Hematopoietic multipotent progenitor cell treated with erythropoietin and hydrocortisone succinate and interleukin-3 and kit ligand, for 4 days (in vitro differentiated cells): ENCODE data around the gene PPM1L.
"Not testable (repeated sequence)": the region's sequence is repeated elsewhere in the genome, so short reads cannot be mapped to it uniquely, and the experiment has no call there.

Experiments
- DNase-seq: peaks from one replicate; pipeline ENCODE4 v3.0.0-alpha.2; 2015

PPM1L gene

DNA sequence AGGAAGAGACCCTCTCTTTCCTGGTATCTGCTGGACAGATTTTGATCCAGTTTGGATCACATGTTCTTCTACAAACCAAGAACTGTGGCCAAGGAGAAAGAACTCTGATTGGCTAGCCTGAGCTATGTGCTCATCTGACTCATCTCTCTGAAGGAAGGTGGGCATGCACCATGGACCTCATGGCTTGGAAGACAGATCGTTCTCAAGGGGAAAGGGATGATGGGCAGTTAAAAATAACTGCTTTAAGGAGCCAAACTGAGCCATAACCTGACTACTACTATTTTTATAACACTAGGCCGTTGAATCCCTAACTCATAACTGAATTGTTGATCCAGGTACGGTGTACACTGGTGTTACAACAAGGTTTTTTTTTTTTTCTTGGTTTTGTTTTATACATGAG lies 236.7 kb downstream of the PPM1L start:
- DNase-seq = no peak

DNA sequence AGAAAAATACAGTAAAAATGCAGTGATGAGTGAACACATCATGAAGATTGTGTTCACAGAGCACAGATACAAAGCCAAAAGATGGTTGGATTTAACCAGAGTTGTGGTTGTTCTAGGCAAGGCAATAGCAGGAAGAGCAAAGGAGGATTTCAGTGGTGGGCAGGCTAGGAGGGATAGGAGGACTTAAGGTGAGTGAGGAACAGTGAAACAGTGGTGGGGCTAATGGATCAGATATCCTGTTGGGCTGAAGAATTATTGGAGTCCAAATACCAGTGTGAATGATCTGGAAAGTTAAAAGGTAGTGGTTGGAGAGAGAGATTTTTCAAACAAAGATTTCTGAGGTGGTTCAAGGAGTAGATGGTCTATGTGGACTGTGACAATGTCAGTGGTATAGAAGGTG lies 240.8 kb downstream of the PPM1L start:
- no peak for DNase-seq

DNA sequence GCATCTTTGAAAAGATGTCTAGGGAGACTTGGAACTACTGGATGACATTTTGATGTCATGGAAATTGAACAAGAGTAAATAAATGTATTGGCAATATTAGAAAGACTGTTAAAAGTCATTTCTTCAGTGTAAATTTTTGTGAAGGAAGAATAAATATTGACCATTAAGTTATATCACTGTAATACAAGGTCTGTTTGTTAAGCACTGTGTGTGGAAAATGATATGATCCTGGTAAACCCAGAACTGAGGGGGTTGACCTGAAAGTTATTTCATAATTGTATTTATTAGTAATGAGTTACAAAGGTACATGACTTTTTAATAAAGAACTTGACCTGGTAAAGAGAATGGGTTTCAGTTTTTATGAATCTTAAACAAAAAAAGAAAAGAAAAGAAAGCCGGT lies 242.6 kb downstream of the PPM1L start:
- no peak for DNase-seq

DNA sequence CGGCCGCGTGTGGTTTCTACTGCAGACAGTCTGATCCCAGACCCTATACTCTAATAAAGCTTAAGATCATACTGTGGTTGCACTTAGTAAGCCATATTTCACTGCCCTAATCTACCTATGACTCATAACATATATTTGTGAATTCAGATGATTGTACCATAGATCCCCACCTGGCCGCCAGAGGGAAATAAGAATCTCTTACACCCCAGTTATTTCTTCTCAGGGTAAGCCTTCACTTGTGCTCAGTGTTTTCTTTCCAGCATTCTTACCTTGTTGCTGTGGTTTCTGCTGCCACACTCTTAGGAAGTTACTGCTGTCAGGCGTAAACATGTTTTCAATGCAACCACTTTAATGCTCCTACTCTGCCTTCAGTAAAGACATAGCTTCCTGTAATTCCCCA lies 243.2 kb downstream of the PPM1L start:
- no peak for DNase-seq

DNA sequence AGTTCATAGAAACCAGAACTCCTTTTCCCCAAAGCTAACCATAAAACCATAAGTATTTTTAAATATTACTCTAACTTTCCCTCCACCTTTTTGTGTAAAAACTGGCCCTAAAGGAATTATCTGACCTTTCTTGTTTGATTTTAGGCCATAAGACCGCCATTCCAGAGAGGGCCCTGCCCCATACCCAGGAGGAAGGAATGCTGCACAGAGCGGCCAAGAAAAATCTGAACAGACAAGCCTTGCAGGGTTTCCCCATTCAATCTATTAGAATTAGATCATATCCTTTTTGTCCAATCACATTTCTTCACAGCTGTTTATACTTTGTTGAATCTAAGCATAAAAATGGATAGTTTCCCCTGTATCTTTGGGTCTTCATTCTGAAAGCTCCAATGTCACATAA lies 252.1 kb downstream of the PPM1L start:
- no peak for DNase-seq

DNA sequence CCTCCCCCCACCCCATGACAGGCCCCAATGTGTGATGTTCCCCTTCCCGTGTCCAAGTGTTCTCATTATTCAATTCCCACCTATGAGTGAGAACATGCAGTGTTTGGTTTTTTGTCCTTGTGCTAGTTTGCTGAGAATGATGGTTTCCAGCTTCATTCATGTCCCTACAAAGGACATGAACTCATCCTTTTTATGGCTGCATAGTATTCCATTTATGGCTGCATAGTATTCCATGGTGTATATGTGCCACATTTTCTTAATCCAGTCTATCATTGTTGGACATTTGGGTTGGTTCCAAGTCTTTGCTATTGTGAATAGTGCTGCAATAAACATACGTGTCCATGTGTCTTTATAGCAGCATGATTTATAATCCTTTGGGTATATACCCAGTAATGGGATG lies 254.1 kb downstream of the PPM1L start:
- DNase-seq = not testable (repeated sequence)

DNA sequence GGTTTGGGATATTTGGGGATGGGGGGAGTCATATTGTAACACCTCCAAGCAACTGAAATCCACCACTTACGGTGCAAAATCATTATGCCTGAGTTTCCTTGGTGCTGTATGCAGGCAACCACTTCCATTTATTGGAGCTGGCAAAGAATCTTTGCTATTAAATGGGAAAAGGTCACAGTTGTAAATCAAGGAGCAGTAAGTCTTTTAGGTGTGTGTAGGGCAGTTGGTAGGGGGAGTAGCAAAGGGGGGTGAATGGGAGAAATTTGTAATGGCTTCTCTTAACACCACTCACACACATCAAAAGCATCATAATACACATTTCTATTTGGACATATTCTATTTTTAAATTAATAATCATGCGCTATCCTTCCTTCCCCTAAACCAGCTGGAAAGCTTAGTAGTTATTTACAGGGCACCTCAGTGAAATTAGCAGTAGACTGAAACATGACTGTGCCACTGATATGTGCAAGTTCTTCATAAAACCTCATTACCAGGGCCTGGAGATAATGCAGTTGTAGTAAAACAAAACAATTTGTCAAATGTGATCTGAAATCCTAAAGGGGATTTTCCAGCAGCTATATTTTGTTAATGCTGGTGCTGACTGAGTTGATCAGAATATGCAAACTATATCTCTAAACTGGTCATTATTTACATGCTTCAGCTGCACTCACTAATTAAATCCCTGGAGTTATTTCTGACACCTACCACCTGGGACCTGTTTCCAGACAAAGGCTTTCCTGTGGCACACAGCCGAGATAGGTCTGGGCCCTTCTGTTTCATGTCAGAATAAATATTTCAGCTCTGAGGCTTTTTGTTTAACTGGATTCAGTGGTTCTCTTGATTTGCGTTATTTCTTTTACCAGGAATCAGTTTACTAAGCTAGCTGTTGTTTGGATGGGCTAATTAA lies 259.1 kb downstream of the PPM1L start:
- no peak for DNase-seq

DNA sequence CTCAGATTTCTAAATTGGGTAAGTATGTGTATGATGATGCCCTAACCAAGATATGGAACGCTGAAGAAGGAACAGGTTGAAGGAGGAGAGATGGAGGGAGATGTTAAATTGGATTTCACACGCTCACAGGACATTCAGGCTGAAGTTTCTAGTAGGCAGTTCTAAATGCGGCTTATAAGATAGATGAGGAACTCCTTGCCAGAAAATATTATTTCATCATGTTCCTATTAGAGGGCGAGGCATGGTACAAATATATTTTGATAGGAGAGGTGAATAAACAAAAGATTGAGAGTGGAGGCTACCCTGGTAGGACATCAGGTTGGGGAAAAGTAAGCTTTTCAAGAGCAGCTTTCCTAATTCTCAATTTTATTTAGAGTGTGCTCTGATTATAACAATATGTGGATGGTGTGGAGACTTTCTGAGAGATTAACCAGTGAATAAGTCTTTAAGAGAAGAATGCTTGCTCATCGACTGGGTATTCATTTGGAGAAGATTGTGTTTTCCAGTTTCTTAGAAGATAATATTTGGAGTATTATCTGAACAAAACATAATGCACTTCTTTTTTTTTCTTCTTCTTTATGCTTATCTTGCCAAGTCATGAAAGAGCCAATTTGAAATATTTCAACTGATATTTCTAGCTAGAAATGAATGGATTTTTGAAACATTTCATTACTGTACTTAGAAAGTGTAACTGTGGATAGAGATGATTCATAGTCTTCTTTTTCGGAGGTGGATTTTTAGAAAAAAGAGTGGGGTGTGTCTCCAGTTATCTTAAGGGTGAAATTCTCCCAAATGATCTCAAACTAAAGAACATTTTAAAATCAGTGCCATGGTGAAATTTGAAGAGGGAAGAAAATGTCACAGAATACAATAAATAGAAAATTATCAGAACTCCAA lies 260.6 kb downstream of the PPM1L start:
- peak; percentile 74 for DNase-seq

DNA sequence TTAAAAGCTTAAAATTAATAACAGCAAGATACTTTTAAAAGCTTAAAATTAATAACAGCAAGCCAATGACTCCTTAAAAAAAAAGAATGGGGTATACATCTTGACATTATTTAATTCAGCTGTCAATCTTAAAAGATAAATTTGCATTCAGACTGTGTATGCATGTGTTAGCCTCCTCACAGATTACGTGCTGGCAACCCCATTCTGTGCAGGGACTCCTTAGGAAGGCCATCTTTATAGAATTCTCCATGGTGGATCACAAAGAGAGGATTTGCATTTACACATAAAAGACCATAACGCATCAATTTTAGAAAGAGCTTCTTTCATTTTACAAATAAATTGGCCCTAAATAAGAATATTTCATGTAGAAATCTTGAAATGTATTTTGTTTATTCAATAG lies 261.9 kb downstream of the PPM1L start:
- no peak for DNase-seq

DNA sequence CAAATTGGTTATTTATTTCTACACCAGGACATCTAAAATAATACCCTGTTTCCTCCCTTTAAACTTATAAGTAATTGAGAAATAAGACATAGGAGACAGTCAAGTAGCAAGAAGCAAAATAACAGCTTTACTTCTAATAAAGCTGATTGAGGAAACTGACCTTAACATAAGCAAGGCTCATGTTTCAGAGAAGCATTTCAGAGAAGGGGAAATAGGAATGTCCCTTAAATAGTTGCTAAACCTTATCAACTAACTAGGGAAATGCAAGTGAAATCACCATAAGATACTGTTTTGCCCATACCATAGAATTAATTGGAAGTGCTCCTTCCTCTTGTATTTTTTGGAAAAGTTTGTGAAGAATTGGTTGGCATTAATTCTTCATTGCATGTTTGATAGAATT lies 264.2 kb downstream of the PPM1L start:
- no peak for DNase-seq

DNA sequence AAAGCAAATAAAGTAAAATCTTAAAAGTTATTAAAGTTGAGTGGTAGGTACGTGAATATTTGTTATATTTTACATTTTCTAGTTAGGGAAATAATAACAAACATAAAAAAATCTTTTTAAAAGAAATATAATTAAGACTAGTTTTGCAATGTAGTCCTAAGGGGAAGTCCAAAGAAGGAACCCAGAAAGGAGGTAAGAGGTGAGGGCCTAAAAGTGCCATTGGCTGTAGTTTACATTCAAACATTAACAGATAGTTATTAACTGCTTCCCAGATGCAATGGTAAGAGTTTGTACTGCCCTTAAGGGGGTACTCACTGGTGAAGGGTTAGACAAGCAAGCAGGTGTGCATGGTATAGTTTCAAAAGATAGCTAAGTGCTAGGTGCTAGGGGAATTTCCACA lies 269.9 kb downstream of the PPM1L start:
- no peak for DNase-seq

DNA sequence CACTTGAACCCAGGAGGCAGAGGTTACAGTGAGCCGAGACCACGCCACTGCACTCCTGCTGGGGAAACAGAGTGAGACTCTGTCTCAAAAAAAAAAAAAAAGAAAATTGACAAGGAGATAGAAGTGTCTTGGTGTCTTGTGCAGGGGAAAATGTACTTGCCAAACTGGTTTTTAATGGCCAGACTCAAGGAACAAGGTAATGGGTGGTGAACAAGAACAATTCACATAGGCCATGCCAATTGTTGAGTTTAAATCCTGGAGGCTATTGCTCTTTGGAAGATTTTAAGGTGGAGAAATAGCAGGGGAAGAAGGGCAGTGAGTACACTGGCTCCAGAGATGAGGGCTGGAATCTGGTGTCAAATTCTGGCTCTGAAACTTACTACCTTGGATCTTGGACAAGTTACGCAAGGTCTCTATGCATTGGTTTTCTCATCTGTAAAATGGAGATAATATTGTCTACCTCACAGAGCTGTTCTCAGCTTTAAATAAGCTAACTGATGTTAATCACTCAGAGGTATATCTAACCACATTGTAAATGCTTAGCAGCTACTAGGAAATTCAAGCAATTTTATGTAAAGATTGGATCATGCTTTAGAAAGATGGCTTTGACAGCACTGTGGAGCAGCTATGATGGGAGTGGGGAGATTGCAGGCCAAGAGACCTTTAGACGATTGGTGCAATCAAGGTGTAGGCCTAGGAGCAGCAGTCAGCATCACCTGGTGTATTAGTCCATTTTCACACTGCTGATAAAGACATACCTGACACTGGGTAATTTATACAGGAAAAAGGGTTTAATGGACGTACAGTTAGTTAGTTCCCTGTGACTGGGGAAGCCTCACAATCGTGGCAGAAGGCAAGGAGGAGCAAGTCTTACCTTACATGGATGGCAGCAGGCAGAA lies 270.8 kb downstream of the PPM1L start:
- no peak for DNase-seq

DNA sequence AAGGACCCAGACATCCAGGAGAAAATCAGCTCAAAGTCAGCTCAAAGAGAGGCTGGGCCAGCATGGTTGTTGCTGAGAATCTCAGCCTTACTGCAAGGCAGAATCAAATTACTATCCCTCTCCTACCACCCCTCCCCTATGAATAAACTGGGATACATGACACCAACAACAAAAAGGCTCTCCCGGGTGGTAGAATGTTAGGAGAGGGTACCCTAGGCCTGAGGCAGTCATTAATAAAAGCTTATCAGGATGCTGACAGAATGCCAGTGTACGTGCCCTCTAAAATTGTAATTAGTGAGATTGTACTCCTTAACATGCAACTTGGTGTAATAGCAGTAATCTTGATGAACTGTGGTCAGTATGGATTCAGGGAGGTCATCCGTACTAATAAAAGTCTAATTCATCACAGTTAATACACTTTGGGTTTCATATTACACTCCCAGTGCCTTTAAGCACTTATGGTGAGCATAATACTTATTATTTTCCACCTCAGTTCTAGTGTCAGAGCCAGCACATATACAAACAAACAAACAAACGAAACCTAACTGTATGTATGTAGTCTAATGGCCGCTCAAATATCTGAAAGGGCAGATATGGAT lies 272.6 kb downstream of the PPM1L start:
- DNase-seq = no peak

DNA sequence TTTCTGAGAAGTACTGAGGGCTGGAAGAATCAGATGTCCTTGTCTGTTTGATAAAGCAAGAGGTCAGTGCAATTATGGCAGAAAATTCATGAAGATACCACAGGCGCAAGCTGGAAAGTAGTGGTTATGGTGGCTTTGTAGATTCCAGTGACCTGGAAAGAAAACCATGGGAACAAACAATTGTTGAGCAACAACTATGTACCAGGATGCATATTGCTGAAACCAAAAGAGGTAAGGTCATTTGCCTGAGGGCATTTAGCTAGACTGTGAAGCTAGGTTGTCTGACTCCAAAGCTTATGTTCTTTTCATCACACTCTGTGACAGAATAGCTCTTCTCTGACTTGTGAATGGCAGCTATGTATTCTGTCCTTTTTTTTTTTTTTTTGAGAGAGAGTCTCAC lies 275.1 kb downstream of the PPM1L start:
- DNase-seq = no peak

DNA sequence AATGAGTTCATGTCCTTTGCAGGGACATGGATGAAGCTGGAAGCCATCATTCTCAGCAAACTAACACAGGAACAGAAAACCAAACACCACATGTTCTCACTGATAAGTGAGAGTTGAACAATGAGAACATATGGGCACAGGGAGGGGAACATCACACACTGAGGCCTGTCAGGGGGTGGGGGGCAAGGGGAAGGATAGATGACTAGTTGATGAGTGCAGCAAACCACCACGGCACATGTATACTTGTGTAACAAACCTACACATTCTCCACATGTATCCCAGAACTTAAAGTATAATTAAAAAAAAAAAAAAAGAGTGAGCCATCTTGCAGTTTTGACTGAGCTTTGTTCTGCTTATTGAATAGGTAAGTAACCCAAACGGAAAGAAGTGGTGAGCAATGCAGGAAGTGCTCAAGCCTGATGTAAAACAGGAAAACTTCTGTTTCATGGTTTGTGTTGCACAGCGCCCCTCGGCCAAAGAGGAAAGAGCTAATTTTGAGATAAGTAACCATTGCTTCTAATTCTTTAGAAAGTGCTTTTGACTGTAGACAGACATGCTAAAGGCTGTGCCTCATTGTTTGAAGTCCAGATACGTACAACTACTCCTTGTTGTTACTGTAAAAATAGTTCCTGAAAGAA lies 279.0 kb downstream of the PPM1L start:
- DNase-seq = peak; percentile 80

DNA sequence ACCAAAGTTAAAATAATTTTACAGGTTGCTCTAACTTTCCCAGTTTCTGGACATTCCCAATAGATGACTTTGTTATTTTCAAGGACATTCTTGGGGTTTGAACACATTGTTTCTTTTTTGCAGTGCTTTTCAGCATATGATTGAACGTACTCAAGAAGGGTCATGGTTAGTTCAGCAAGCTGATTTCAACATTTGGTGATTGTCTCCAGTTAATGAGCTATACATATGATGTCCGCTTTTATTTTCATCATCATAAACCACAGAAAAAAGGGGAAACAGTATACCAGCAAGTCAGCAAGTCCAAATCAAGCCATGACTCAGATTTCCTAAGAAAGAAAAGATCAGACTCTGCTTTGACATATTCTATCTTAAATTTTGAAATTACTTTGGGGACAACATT lies 279.7 kb downstream of the PPM1L start:
- DNase-seq = peak; percentile 83

DNA sequence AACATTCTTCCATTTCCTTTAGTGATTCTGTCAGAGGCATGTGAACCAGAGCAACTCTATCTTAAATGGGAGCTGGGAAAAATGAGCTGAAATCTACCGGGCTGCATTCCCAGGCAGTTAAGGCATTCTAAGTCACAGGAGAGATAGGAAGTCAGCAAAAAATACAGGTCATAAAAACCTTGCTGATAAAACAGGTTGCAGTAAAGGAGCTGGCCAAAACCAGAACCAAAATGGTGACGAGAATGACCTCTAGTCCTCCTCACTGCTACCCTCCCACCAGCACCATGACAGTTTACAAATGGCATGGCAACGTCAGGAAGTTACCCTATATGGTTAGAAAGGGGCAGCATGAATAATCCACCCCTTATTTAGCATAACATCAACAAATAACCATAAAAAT lies 282.7 kb downstream of the PPM1L start:
- no peak for DNase-seq

DNA sequence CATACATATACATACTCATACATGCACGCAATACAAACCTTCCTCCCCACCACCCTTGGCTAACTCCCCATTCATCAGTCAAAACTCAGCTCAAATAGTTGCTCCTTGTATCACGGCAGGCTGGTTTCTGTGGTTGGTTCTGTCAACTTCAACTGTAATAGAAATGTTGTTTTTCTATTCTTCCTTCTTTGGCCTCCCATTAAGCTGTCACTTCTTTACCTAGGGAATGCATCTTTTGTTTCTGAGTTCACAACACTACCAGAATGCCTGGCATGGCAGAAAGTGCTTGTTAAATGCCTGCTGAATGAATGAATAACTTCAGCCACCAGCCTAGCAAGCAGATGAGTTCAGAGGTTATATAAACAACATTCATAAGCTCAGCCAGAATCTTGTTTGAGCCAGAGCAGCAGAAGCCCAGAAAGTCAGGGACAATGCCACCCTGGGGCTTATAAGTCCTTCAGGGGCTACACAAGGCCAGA lies 286.0 kb downstream of the PPM1L start:
- DNase-seq = no peak

DNA sequence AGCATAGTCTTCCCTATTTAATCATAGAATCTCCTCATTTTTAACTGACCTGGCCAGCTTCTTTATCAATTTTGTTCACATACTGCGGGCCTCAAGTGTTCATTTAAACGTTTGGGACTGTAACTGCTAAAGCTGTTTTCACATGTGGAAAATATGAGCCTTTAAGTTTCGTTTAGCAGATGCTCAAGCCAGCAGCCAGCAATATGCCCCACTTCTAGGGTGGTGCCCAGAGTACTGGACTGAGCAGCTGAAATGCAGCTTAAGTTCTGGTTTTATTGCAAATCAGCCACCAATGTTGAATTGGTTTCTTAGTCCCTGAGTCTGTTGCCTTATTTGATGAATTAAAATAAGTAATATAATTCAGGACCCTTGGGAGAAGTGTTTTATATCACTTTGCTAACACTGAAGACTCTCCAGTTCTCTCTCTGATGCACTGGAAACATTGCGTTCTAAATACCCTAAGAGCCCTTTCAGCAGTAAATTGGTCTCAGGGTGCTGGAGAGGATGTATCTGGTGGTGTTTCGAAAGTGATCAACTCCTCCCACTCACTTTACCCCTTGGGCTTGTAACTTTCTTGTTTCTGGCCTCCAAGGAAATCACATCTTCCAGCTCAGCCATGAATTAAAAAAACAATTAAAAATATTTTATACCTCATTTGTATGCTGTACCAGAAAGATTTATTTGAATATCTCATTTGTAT lies 287.5 kb downstream of the PPM1L start:
- no peak for DNase-seq

DNA sequence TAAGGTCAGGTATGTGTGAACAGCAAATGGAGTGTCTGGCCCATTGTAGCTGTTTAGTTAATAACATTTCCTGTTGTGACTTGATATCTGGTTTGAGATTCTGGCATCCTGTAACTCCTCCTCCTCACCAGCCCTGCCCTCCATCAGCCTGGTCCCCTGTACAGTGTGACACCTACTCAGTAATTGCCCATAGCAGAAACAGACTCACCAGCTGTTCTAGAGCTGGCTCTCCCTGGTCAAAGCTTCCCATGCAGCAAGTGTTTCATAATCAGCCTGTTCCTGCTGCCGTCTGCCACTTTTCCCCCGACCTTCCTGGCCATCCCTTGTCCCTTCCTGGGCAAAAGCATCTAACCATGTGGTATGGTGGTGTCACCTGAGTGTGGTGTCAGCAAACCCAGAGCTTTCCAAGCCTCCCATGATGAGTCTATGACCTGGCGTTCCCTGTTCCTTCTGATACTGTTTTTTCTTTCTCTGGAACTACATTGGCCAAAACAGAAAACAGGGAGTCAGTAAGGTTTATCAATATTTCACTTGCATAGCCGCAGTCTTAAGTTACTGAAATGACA lies 293.7 kb downstream of the PPM1L start:
- no peak for DNase-seq

DNA sequence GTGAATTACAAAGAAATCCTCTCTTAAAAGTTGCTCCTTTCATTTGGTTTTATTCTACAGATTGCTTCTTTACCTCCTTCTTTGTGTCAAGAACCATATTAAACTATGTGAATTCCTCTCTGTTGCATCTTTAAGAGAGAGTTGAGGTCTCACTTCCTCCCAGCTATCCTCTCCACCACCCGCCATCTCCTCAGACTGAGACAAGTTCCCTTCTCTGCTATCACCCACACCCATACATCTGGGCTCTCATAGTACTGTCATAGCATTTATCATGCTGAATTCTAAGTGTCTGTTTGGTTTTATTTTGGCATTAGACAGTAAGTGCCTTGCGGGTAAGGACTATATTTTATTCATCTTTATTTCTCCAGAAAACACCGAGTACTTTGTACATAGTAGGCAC lies 294.9 kb downstream of the PPM1L start:
- peak; percentile 77 for DNase-seq
